Measurements from ENCODE around the gene RNF13. TPM values are rescaled to one million over a fixed set of nuclear protein-coding genes. Genes with fewer than 3 reads are reported as not detected.
"Not testable (repeated sequence)": the region's sequence is repeated elsewhere in the genome, so short reads cannot be mapped to it uniquely, and the experiment has no call there.

RNF13 gene
- total and polyA plus RNA-seq, 9 donors = 49.4 to 89.4 (median 54.1) TPM

DNA sequence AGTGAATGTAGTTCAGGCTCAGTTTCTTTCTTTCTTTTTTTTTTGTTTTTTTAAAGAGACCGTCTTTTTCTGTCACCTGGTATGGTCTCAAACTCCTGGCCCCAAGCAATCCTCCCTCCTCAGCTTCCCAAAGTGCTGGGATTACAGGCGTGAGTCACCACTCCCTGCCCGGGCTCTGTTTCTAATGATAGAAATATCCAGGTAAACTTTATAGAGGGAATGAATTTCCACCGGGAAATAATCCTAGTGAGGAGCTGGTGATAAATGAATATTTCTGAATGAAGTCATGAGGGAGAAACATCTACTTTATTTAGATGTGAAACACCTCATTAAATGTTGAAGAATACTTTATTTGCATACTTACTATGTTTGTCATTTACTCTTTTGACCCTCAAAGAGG is 7.2 kb downstream of the RNF13 start:
- Histone ChIP-seq H3K36me3 (no peaks in the 10 kb centered on the region), H3K9me3 (no peaks in the 10 kb centered on the region), H3K27me3 (no peaks in the 10 kb centered on the region), H3K27ac (no peak overlapping the region), H3K4me1 (ENCODE audit: insufficient read depth) (peaks cover 3% of the 10 kb centered on the region), H3K4me3 (no peak overlapping the region)
- intact Hi-C loops (cut with DNase I) = no loop called here
- TF ChIP-seq POLR2A (IDR thresholded peaks at IDR 0.05) = no peak
- TF ChIP-seq CTCF (IDR thresholded peaks at IDR 0.05) = no peak
- TF ChIP-seq EP300 (IDR thresholded peaks at IDR 0.05) = no peak
- 21 to 31% (median 22%) methylated on average over 4 of the region's 4 CpGs for WGBS, 3 donors
- no peak for DNase-seq

DNA sequence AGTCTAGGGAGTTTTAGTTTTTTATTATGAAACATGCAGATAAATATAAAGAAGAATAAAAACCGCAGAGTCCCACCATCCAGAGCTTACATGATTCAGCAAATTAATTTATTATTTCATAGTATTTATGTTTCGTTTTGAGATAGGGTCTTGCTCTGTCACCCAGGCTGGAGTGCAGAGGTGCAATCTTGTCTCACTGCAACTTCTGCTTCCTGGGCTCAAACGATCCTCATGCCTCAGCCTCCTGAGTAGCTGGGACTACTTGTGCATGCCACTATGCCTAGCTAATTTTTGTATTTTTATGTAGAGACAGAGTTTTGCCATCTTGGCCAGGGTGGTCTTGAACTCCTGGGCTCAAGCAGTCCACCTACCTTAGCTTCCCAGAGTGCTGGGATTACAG is 13.6 kb downstream of the RNF13 start:
- TF ChIP-seq EP300 (IDR thresholded peaks at IDR 0.05) = no peak
- TF ChIP-seq CTCF (IDR thresholded peaks at IDR 0.05) = no peak
- no peak for TF ChIP-seq POLR2A (IDR thresholded peaks at IDR 0.05)
- Histone ChIP-seq H3K4me1 (ENCODE audit: insufficient read depth) (peaks cover 3% of the 10 kb centered on the region), H3K36me3 (no peaks in the 10 kb centered on the region), H3K9me3 (peaks cover 0 to 3% of the 10 kb centered on the region in 2 donors), H3K4me3 (no peak overlapping the region), H3K27me3 (no peaks in the 10 kb centered on the region), H3K27ac (no peak overlapping the region)
- DNase-seq = no peak
- intact Hi-C loops (cut with DNase I) = no loop called here
- WGBS, 3 donors = 60 to 76% (median 67%) methylated on average over 3 of the region's 3 CpGs

DNA sequence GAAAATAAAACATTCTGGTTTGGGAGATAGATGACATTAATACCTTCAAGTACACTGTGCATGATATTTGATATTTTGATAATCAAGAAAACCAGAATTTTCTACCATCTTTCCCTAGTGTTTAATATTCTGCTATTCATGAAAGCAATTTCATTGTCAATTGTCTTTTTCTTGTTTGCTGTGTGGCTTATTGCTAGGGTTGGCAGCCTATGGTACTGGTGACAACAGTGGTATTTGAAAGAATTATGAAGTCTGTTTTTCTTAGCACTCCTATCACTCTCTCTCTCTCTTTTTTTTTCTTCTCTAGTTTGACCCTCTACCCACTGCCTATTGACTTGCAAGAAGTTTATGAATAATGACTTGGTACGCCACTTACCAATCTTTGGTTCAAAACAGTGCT is 15.4 kb downstream of the RNF13 start:
- intact Hi-C loops (cut with DNase I) = no loop called here
- H3K36me3 ChIP-seq = no peaks in the 10 kb centered on the region
- no peak overlapping the region for H3K27ac ChIP-seq
- TF ChIP-seq POLR2A (IDR thresholded peaks at IDR 0.05) = no peak
- TF ChIP-seq CTCF (IDR thresholded peaks at IDR 0.05) = no peak
- no peak for TF ChIP-seq EP300 (IDR thresholded peaks at IDR 0.05)
- no peak overlapping the region for H3K4me3 ChIP-seq
- peaks cover 3% of the 10 kb centered on the region for H3K4me1 ChIP-seq (ENCODE audit: insufficient read depth)
- WGBS, 3 donors = 98 to 100% (median 100%) methylated on average over 1 of the region's 1 CpG
- H3K9me3 ChIP-seq = peaks cover 0 to 3% of the 10 kb centered on the region in 2 donors
- DNase-seq = no peak
- no peaks in the 10 kb centered on the region for H3K27me3 ChIP-seq

DNA sequence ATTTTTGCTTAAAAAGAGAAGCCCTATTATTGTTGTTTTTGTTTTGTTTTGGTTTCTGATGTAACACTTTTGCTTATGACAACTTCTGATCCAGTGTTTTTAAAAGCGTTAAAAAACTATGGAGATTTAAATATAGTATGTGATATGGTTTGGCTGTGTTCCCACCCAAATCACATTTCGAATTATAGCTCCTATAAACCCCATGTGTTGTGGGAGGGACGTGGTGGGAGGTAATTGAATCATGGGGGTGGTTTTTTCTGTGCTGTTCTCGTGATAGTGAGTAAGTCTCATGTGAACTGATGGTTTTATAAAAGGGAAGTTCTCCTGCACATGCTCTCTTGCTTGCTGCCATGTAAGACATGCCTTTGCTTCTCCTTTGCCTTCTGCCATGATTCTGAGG is 16.6 kb downstream of the RNF13 start:
- H3K9me3 ChIP-seq; DNase-seq; H3K4me1 ChIP-seq (ENCODE audit: insufficient read depth); H3K36me3 ChIP-seq; H3K27me3 ChIP-seq; intact Hi-C loops (cut with DNase I); H3K27ac ChIP-seq; H3K4me3 ChIP-seq: not testable (repeated sequence)
- 92 to 96% (median 94%) methylated on average over 4 of the region's 4 CpGs for WGBS, 3 donors

- Histone ChIP-seq H3K9me3 (peaks cover 0 to 3% of the 10 kb centered on the region in 2 donors), H3K4me1 (ENCODE audit: insufficient read depth) (peaks cover 3% of the 10 kb centered on the region), H3K4me3 (no peak overlapping the region), H3K36me3 (no peaks in the 10 kb centered on the region), H3K27me3 (no peaks in the 10 kb centered on the region), H3K27ac (no peak overlapping the region)
- TF ChIP-seq POLR2A (IDR thresholded peaks at IDR 0.05) (no peak), EP300 (IDR thresholded peaks at IDR 0.05) (no peak), CTCF (IDR thresholded peaks at IDR 0.05) (no peak)
- intact Hi-C loops (cut with DNase I) = no loop called here
- WGBS, 3 donors = 86 to 94% (median 93%) methylated on average over 2 of the region's 2 CpGs
- no peak for DNase-seq
Observed at GRCh38 chr3:149830902-149831301, 17.9 kb downstream of the RNF13 start.
